HG03460 (cell line): Measurements from ENCODE around the gene NACC2.

ENCODE experiments used
- ATAC-seq: cut with Tn5 transposase; IDR thresholded peaks from one replicate; pipeline ENCODE4 v1.9.1; 2021; ENCODE audit not compliant: unreplicated experiment

Gene NACC2

GRCh38 chr9:135965124-135965756 lies 129.8 kb downstream of the NACC2 start:
- ATAC-seq = no peak

- no peak for ATAC-seq
These were observed 131.2 kb downstream of the NACC2 start for GRCh38 chr9:135963938-135964337.

- ATAC-seq = no peak
These were observed 131.8 kb downstream of the NACC2 start for GRCh38 chr9:135963338-135963737.

GRCh38 chr9:135962696-135963307 lies 132.3 kb downstream of the NACC2 start:
- no peak for ATAC-seq

GRCh38 chr9:135961811-135962695 lies 133.0 kb downstream of the NACC2 start:
- no peak for ATAC-seq

GRCh38 chr9:135961277-135961715 lies 133.8 kb downstream of the NACC2 start, which contains the start of gene UBAC1:
UBAC1 (minus strand) TSS chr9:135961373; CDS start chr9:135961162, 211 bp downstream.
- peak; percentile 78 for ATAC-seq

- peak; percentile 30 for ATAC-seq
These were observed 134.4 kb downstream of the NACC2 start for GRCh38 chr9:135960411-135961276.

- ATAC-seq = no peak
These were observed 135.3 kb downstream of the NACC2 start for GRCh38 chr9:135959814-135960213.

- ATAC-seq = no peak
These were observed 136.6 kb downstream of the NACC2 start for GRCh38 chr9:135958485-135958884.

- ATAC-seq = no peak
These were observed 137.7 kb downstream of the NACC2 start for GRCh38 chr9:135957431-135957830.

GRCh38 chr9:135956802-135957174 lies 138.3 kb downstream of the NACC2 start:
- no peak for ATAC-seq
